GM19467 (cell line): ENCODE measurements around the gene DISP3.

Experiments
- ATAC-seq: cut with Tn5 transposase; IDR thresholded peaks from one replicate; pipeline ENCODE4 v1.9.1; 2021; ENCODE audit warnings: mild to moderate bottlenecking, moderate library complexity; ENCODE audit not compliant: unreplicated experiment

DISP3 gene

DNA sequence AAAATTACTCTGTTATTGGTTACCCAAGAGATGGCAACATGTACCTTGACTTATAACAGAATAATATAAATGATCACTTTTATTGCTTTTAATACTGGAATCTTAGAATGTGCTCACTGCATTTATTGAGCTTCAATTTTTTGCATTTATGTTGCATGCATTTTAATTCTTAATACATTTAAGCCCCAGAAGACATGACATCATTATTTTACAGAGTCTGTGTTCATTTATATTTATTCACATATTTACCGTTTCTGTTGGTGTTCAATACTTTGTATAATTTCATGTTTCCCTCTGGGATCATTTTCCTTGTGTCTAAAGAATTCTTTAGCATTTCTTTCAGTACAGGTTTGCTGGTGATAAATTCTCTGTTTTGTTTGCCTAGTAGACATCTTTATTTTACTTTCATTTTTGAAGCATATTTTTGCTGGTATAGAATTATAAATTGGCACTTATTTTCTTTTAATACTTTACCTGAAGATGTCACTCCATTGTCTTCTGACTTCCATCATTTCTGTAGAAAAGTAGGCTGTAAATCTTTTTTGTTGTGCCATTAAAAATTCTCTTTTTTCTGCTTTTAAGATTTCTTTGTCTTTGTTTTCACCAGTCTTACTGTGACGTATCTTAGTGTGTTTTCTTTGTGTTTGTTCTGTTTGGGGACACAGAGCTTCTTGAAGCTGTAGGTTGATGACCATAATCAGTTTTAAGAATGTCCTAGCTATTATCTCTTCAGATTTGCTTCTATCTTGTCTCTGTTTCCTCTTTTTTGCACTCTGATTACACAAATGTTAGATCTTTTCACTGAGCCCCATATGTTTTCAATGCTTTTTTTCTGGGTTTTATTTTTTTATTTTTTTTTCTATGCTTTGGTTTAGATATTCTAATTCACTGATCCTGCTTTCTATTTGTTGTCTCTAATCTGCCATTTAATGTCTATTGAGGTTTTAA, 26.9 kb downstream of the DISP3 start:
- no peak for ATAC-seq

DNA sequence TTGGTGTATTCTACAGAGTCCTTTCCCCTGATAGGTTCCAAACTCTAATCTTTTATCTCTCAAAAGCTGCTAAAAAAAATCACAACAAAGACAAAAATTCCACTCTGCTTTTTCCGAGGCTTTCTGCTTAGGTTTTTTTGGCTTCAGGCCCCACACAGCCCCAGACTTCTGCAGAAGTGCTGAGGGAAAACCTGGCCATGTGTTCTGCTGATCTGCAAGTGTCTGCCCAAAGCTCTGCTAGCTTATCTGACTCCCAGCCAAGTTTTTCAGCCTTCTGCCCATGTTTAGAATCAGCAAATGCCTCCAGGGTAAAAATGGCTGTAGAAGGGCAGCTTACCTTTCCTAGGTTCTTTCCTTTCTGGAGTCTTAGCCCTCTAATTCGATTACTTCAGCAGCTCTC, 28.4 kb downstream of the DISP3 start:
- no peak for ATAC-seq

- no peak for ATAC-seq
These were observed 34.7 kb downstream of the DISP3 start for GRCh38 chr1:11513681-11514080.

- ATAC-seq = no peak
These were observed 35.4 kb downstream of the DISP3 start for GRCh38 chr1:11514366-11514765.

DNA sequence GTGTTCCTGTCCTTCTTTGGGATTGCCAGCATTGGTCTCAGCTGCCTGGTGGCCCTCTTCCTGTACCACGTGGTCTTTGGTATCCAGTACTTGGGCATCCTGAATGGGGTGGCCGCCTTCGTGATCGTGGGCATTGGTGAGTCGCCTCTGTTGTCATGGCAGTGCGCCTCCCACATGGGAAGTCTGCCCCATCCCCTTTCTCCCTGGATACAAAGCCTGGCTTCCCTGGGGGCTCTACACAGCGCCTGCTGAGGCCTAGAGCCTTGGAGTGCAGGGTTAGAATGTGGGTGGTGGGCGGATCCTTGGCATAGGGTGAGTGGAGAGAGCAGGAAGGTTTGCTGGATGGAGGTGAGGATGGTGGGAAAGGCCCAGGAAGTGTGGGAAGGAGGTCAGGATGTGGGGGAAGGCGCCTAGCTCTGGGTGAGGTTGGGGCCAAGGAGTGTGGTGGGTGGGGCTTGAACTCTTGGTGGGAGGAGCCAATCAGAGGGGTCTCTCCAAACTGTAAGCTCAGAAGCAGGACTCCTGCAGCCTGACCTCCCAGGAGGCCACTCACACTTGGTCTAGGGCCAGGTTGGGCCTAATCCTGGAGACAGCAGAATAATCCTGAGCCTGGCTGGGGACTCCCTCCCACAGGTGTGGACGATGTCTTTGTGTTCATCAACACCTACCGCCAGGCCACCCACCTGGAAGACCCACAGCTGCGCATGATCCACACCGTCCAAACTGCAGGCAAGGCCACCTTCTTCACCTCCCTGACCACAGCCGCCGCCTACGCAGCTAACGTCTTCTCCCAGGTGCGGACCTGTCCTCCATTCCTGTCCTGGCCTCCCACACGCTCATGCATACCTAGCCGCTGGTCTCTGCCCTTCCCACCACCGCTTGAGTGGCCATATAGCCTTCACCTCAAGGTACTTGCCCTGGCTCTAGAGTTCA, 36.7 kb downstream of the DISP3 start:
- no peak for ATAC-seq

- ATAC-seq = no peak
These were observed 38.1 kb downstream of the DISP3 start for GRCh38 chr1:11516961-11517635.

GRCh38 chr1:11518016-11518701, 39.2 kb downstream of the DISP3 start:
- no peak for ATAC-seq

GRCh38 chr1:11518791-11519628, 40.1 kb downstream of the DISP3 start:
- no peak for ATAC-seq

DNA sequence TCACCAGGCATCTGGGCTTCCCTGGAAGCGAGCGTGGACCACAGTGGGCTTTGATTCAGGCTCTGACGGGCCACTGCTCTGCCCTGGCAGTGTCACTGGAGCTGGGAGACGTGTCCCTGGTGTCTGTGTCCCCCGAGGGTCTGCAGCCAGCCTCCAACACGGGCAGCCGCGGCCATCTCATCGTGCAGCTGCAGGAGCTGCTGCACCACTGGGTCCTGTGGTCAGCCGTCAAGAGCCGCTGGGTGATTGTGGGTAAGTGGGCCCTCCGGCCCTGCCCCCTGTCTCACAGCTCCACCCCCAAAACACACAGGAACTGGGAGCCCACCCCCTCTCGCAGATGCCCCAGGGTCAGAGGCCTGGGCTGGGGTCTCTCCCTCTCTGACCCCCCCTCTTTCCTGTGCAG, 40.7 kb downstream of the DISP3 start:
- ATAC-seq = no peak

GRCh38 chr1:11520531-11521233, 41.7 kb downstream of the DISP3 start:
- ATAC-seq = no peak

DNA sequence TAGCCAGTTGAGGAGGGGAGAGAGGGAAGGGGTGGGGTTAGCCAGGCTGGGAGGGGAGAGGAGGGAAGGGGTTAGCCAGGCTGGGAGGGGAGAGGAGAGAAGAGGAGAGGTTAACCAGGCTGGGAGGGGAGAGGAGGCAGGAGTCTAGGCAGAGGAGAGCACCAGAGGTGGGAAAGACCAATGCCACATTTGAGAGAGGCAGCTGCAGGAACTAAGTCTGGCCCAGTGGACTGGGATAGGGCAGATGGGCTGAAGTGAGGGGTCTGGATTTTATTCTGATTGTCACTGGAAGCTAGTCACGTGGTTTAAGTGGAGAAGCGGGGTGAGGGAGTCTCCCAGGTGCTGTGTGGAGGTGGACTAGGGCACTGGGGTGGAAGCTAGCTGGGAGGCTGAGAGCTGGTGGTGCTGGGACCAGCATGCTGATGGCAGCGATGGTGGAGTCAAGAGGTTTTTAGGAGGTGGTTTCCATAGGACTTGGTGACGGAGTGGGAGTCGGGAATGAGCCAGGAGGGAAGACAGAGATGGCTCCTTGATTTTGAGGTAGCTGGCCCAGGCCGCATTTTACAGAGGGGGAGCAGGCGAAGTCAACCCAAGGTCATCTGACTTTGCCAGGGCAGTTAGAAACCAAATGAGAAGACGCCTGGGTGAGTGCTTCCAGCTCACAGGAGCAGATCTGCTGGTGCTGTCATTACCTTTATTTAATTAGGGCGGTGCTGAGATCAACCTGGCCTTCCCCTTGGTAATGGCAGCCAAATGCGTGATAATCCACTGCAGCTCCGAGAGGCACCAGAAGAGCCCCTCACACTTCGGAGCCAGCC, 42.8 kb downstream of the DISP3 start:
- no peak for ATAC-seq

- ATAC-seq = no peak
These were observed 43.7 kb downstream of the DISP3 start for GRCh38 chr1:11522400-11523235.

- ATAC-seq = no peak
These were observed 44.3 kb downstream of the DISP3 start for GRCh38 chr1:11523261-11523660.

DNA sequence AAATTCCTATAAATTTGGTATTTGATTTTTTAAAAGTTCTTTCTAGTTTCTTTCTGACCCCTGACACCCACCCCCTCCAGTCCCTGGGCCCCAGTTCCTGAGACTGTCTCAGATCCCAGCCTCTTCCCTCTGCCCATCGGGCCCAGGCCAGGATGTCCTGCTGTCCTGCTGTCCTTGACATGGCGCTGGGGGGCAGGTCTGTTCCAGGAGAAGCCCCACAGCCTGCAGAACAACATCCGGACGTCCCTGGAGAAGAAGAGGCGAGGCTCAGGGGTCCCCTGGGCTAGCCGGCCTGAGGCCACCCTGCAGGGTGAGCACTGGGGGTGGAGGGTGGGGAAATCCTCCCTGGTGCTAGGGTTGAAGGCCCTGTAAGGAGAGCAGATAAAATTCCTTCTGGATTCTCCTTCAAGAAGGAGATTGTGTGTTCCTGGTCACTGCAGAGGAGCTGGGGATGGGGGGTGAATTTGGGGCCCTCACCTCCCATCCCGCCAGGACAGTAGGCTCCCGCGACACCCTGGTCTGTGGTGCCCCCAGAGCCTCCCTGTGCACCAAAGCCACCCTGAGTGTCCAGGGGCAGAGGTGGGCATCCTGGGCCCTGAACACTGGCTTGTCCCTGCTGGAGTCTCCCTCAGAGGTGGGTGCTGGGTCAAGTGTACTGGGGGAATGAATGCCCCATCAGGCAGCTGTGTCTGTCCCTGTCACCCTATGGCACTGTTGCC, 45.0 kb downstream of the DISP3 start:
- ATAC-seq = no peak

DNA sequence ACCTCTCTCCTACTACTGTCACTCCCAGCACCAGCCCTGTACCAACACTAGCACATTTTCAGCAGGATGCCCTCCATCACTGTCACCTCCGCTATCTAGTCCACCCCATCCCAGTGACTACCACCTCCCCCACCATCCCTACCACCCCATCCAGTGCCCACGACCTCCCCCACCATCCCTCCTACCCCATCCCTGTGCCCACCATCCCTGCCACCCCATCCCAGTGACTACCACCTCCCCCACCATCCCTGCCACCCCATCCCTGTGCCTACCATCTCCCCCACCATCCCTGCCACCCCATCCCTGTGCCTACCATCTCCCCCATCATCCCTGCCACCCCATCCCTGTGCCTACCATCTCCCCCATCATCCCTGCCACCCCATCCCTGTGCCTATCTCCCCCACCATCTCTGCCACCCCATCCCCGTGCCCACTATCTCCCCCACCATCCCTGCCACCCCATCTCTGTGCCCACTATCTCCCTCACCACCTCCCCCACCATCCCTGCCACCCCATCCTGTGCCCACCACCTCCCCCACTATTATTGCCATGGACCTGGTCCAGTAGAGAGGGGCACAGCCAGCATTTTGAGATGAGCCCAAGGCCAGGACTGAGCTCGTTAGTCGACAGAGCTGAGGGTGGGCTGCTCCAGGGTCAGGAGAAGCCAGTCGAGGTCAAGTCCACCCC, 45.7 kb downstream of the DISP3 start:
- ATAC-seq = no peak

DNA sequence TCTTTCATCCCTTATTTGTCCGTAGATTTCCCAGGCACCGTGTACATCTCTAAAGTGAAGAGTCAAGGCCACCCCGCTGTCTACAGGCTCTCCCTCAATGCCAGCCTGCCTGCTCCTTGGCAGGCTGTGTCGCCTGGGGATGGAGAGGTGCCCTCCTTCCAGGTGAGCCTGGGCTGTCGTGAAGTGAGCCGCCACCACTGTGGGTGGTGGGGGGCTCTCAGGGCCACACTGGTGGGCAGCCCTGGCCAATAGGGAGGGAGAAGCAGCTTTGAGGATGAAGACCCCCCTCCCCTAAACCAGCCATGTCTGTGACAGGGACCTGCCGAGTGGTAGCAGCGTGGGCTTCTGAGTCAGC, 46.2 kb downstream of the DISP3 start:
- no peak for ATAC-seq
